ELR (cell line): ENCODE results near the gene INPP4B.

Experiments
- DNase-seq: peaks from one replicate; pipeline ENCODE4 v3.0.0-alpha.2; 2015; ENCODE audit warnings: low read depth

The INPP4B gene

DNA sequence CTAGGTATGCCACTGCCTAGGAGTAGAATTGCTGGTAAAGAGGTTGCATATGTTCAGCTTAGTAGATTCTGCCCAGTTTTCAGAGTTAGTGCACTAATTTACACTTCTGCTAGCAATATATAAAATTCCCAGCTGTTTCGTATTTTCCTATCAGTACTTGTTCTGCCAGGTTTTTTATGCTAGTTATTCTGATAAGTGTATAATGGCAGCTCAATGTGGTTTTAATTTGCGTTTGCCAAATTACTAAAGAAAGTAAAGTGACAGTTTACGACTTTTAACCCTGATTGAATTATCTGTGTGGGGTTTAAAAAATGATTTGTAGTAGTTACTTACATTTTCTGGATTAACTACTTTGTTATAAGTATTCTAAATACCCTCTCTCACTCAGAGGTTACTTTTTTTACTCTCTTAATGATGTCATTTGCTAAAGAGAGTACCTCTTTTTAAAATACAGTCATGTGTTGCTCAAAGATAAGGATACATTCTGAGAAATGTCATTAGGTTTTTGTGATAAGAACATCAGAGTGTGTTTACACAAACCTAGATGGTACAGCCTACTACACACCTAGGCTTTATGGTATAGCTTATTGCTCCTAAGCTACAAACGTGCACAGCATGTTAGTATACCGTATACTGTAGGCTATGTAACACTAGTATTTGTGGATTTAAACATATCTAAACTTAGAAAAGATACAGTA lies 846.5 kb downstream of the INPP4B start:
- DNase-seq, result no peak

DNA sequence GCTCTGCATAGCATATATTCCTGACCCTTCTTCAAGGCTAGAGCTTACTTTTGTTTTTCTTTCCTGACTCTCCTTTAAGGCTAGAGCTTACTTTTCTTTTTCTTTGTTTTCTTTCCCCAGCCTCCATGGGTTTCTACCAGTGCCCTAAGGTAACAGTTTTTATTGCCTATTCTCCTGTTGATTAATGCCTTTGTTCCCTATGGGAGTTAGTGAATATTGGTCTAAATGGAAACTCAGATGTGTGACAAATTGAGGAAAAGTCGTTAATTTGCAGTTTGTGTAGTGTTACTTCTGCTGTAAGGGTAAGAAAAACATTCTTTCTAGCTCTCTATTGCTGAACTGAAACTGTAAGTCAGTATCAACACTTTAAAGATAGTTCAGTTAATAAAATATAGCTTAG lies 851.0 kb downstream of the INPP4B start:
- no peak for DNase-seq

DNA sequence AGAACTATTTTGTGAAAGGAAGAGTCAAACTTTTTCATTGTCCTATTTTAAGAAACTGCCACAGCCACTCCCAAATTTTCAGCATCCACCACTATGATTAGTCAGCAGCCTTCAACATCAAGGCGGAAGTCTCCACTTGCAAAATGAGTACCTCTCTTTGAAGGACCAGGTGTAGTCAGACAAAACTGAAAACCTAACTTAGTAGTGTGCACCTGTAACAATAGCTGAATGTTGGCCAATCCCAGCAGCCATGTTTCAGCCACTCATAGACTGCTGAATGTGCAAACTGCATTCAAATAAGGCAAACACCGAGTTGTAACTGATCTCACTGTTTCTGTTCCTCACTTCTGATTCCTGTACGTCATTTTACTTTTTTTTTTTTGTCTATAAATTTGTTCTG lies 868.7 kb downstream of the INPP4B start:
- no peak for DNase-seq
